GM23338 (cell line): Measurements from ENCODE around the gene GRIA1.

Experiments used
- CREB1 ChIP-seq: fragments of 250-450 bp; sonication (Bioruptor Pico); IDR thresholded peaks from 2 replicates; pipeline ENCODE4 v1.5.0; 2020; ENCODE audit warnings: low read depth, mild to moderate bottlenecking, moderate library complexity
- CTCF ChIP-seq, 2 experiments: fragments of 200-600 bp in 1 of 2; sonication (generic) in 1 of 2; conservative IDR thresholded peaks; 2 replicates each; pipeline versions ENCODE4 v1.5.1 to v1.6.1; 2016 to 2017; ENCODE audit warnings: antibody characterized with exemption in 2 of 2, low read depth in 2 of 2, mild to moderate bottlenecking in 2 of 2, moderate library complexity in 1 of 2
- ETS1 ChIP-seq: IDR thresholded peaks from 2 replicates; pipeline ENCODE4 v1.6.1; 2016; ENCODE audit warnings: antibody characterized with exemption
- EZH2 ChIP-seq: fragments of 200-600 bp; sonication (generic); IDR thresholded peaks from one replicate; pipeline ENCODE4 v1.8.0; 2017; ENCODE audit warnings: antibody characterized with exemption, mild to moderate bottlenecking, low read depth; ENCODE audit not compliant: unreplicated experiment
- EZH2phosphoT487 ChIP-seq: fragments of 200-600 bp; sonication (generic); IDR thresholded peaks from one replicate; pipeline ENCODE4 v1.8.1; 2018; ENCODE audit warnings: antibody characterized with exemption; ENCODE audit not compliant: unreplicated experiment
- JUNB ChIP-seq: IDR thresholded peaks from one replicate; pipeline ENCODE4 v1.6.1; 2016; ENCODE audit warnings: antibody characterized with exemption; ENCODE audit not compliant: unreplicated experiment
- NANOG ChIP-seq: IDR thresholded peaks from 2 replicates; pipeline ENCODE4 v1.6.1; 2016; ENCODE audit warnings: antibody characterized with exemption, borderline replicate concordance
- POLR2AphosphoS5 ChIP-seq: IDR thresholded peaks from 2 replicates; pipeline ENCODE4 v1.6.1; 2016; ENCODE audit warnings: antibody characterized with exemption, low read depth
- REST ChIP-seq: IDR thresholded peaks from one replicate; pipeline ENCODE4 v1.6.1; 2018; ENCODE audit warnings: antibody characterized with exemption; ENCODE audit not compliant: unreplicated experiment
- ZNF331 ChIP-seq: fragments of 250-450 bp; sonication (Bioruptor Pico); IDR thresholded peaks from 2 replicates; pipeline ENCODE4 v1.5.0; 2020; ENCODE audit warnings: low read depth, mild to moderate bottlenecking, moderate library complexity

- TF ChIP-seq CTCF (conservative IDR thresholded peaks at IDR 0.05; ENCODE audit: low read depth in 2 of 2) (no peak), EZH2 (no peak), POLR2AphosphoS5 (no peak), REST (no peak), EZH2phosphoT487 (no peak), CREB1 (CRISPR knock-in tag) (no peak), ZNF331 (CRISPR knock-in tag) (no peak), JUNB (no peak), NANOG (no peak), ETS1 (no peak)
These were observed 18.2 kb downstream of the GRIA1 start for GRCh38 chr5:153508700-153509099.
